Measurements from ENCODE around the gene DAO. TPM values are rescaled to one million over a fixed set of nuclear protein-coding genes. Genes with fewer than 3 reads are reported as not detected.

Gene DAO
- total RNA-seq, 1 experiment from 2014 or later = not detected

GRCh38 chr12:108910336-108910735 is 30.4 kb downstream of the DAO start:
- no peak for DNase-seq
- no peaks in the 10 kb centered on the region for H3K36me3 ChIP-seq (replicated peaks; ENCODE audit: control insufficient read depth, insufficient read depth, low read length)
- H3K4me3 ChIP-seq (ENCODE audit: insufficient read depth, low read depth, low read length) = no peak overlapping the region
- H3K27me3 ChIP-seq (ENCODE audit: control insufficient read depth, insufficient read depth, low read length) = no peaks in the 10 kb centered on the region

- H3K27me3 ChIP-seq (ENCODE audit: control insufficient read depth, insufficient read depth, low read length) = no peaks in the 10 kb centered on the region
- H3K4me3 ChIP-seq (ENCODE audit: insufficient read depth, low read depth, low read length) = no peak overlapping the region
- DNase-seq = no peak
- H3K36me3 ChIP-seq (replicated peaks; ENCODE audit: control insufficient read depth, insufficient read depth, low read length) = no peaks in the 10 kb centered on the region
Observed at GRCh38 chr12:108911915-108912314, 32.0 kb downstream of the DAO start.

- Histone ChIP-seq H3K4me3 (ENCODE audit: insufficient read depth, low read depth, low read length) (no peak overlapping the region), H3K27me3 (ENCODE audit: control insufficient read depth, insufficient read depth, low read length) (no peaks in the 10 kb centered on the region), H3K36me3 (replicated peaks; ENCODE audit: control insufficient read depth, insufficient read depth, low read length) (no peaks in the 10 kb centered on the region)
- no peak for DNase-seq
Observed at GRCh38 chr12:108912361-108912760, 32.5 kb downstream of the DAO start.

- H3K4me3 ChIP-seq (ENCODE audit: insufficient read depth, low read depth, low read length) = no peak overlapping the region
- DNase-seq = no peak
- H3K27me3 ChIP-seq (ENCODE audit: control insufficient read depth, insufficient read depth, low read length) = no peaks in the 10 kb centered on the region
- no peaks in the 10 kb centered on the region for H3K36me3 ChIP-seq (replicated peaks; ENCODE audit: control insufficient read depth, insufficient read depth, low read length)
Observed at GRCh38 chr12:108914121-108914531, 34.2 kb downstream of the DAO start.

- Histone ChIP-seq H3K4me3 (ENCODE audit: insufficient read depth, low read depth, low read length) (no peak overlapping the region), H3K27me3 (ENCODE audit: control insufficient read depth, insufficient read depth, low read length) (no peaks in the 10 kb centered on the region), H3K36me3 (replicated peaks; ENCODE audit: control insufficient read depth, insufficient read depth, low read length) (no peaks in the 10 kb centered on the region)
- DNase-seq = no peak
Observed at GRCh38 chr12:108915632-108916133, 35.8 kb downstream of the DAO start.

GRCh38 chr12:108916336-108916735 is 36.4 kb downstream of the DAO start:
- no peaks in the 10 kb centered on the region for H3K27me3 ChIP-seq (ENCODE audit: control insufficient read depth, insufficient read depth, low read length)
- no peaks in the 10 kb centered on the region for H3K36me3 ChIP-seq (replicated peaks; ENCODE audit: control insufficient read depth, insufficient read depth, low read length)
- H3K4me3 ChIP-seq (ENCODE audit: insufficient read depth, low read depth, low read length) = no peak overlapping the region
- DNase-seq = no peak

GRCh38 chr12:108918206-108918605 is 38.3 kb downstream of the DAO start:
- peaks cover 1% of the 10 kb centered on the region; the same call in 1 of the 2 replicates for H3K27me3 ChIP-seq (ENCODE audit: control insufficient read depth, insufficient read depth, low read length)
- H3K36me3 ChIP-seq (replicated peaks; ENCODE audit: control insufficient read depth, insufficient read depth, low read length) = no peaks in the 10 kb centered on the region
- DNase-seq = no peak
- no peak overlapping the region for H3K4me3 ChIP-seq (ENCODE audit: insufficient read depth, low read depth, low read length)

GRCh38 chr12:108918960-108919642 is 39.2 kb downstream of the DAO start:
- H3K4me3 ChIP-seq (ENCODE audit: insufficient read depth, low read depth, low read length) = no peak overlapping the region
- H3K27me3 ChIP-seq (ENCODE audit: control insufficient read depth, insufficient read depth, low read length) = peaks cover 1% of the 10 kb centered on the region; the same call in 1 of the 2 replicates
- DNase-seq = no peak
- no peaks in the 10 kb centered on the region for H3K36me3 ChIP-seq (replicated peaks; ENCODE audit: control insufficient read depth, insufficient read depth, low read length)

GRCh38 chr12:108921946-108922345 is 42.1 kb downstream of the DAO start:
- Histone ChIP-seq H3K36me3 (replicated peaks; ENCODE audit: control insufficient read depth, insufficient read depth, low read length) (no peaks in the 10 kb centered on the region), H3K4me3 (ENCODE audit: insufficient read depth, low read depth, low read length) (no peak overlapping the region), H3K27me3 (ENCODE audit: control insufficient read depth, insufficient read depth, low read length) (peaks cover 1% of the 10 kb centered on the region; the same call in 1 of the 2 replicates)
- DNase-seq = no peak

- no peak overlapping the region for H3K4me3 ChIP-seq (ENCODE audit: insufficient read depth, low read depth, low read length)
- DNase-seq = no peak
- no peaks in the 10 kb centered on the region for H3K36me3 ChIP-seq (replicated peaks; ENCODE audit: control insufficient read depth, insufficient read depth, low read length)
- peaks cover 1% of the 10 kb centered on the region; the same call in 1 of the 2 replicates for H3K27me3 ChIP-seq (ENCODE audit: control insufficient read depth, insufficient read depth, low read length)
Observed at GRCh38 chr12:108922918-108923317, 43.0 kb downstream of the DAO start.

- no peak for DNase-seq
- Histone ChIP-seq H3K36me3 (replicated peaks; ENCODE audit: control insufficient read depth, insufficient read depth, low read length) (no peaks in the 10 kb centered on the region), H3K4me3 (ENCODE audit: insufficient read depth, low read depth, low read length) (no peak overlapping the region), H3K27me3 (ENCODE audit: control insufficient read depth, insufficient read depth, low read length) (no peaks in the 10 kb centered on the region)
Observed at GRCh38 chr12:108928695-108929094, 48.8 kb downstream of the DAO start.

- no peak for DNase-seq
- no peaks in the 10 kb centered on the region for H3K27me3 ChIP-seq (ENCODE audit: control insufficient read depth, insufficient read depth, low read length)
- H3K4me3 ChIP-seq (ENCODE audit: insufficient read depth, low read depth, low read length) = no peak overlapping the region
- H3K36me3 ChIP-seq (replicated peaks; ENCODE audit: control insufficient read depth, insufficient read depth, low read length) = no peaks in the 10 kb centered on the region
Observed at GRCh38 chr12:108930155-108930554, 50.3 kb downstream of the DAO start.

- Histone ChIP-seq H3K36me3 (replicated peaks; ENCODE audit: control insufficient read depth, insufficient read depth, low read length) (no peaks in the 10 kb centered on the region), H3K27me3 (ENCODE audit: control insufficient read depth, insufficient read depth, low read length) (no peaks in the 10 kb centered on the region), H3K4me3 (ENCODE audit: insufficient read depth, low read depth, low read length) (no peak overlapping the region)
- no peak for DNase-seq
Observed at GRCh38 chr12:108930756-108931155, 50.9 kb downstream of the DAO start.

GRCh38 chr12:108933949-108934348 is 54.1 kb downstream of the DAO start:
- Histone ChIP-seq H3K36me3 (replicated peaks; ENCODE audit: control insufficient read depth, insufficient read depth, low read length) (no peaks in the 10 kb centered on the region), H3K27me3 (ENCODE audit: control insufficient read depth, insufficient read depth, low read length) (no peaks in the 10 kb centered on the region), H3K4me3 (ENCODE audit: insufficient read depth, low read depth, low read length) (no peak overlapping the region)
- DNase-seq = no peak

- no peaks in the 10 kb centered on the region for H3K36me3 ChIP-seq (replicated peaks; ENCODE audit: control insufficient read depth, insufficient read depth, low read length)
- H3K4me3 ChIP-seq (ENCODE audit: insufficient read depth, low read depth, low read length) = no peak overlapping the region
- H3K27me3 ChIP-seq (ENCODE audit: control insufficient read depth, insufficient read depth, low read length) = no peaks in the 10 kb centered on the region
- DNase-seq = no peak
Observed at GRCh38 chr12:108935159-108935763, 55.4 kb downstream of the DAO start.

All from H7 (cell line).